Activated CD4-positive, alpha-beta T cell treated with anti-CD3 and anti-CD28 coated beads, Interleukin-2, amount 50 U/mL, for 1 hour (primary cell): ENCODE data around the gene SLC10A6.
"Not testable (repeated sequence)": the region's sequence is repeated elsewhere in the genome, so short reads cannot be mapped to it uniquely, and the experiment has no call there.

ENCODE experiments used
- DNase-seq: peaks from one replicate; pipeline ENCODE4 v3.0.0-alpha.2; 2020

Gene SLC10A6, protein sequence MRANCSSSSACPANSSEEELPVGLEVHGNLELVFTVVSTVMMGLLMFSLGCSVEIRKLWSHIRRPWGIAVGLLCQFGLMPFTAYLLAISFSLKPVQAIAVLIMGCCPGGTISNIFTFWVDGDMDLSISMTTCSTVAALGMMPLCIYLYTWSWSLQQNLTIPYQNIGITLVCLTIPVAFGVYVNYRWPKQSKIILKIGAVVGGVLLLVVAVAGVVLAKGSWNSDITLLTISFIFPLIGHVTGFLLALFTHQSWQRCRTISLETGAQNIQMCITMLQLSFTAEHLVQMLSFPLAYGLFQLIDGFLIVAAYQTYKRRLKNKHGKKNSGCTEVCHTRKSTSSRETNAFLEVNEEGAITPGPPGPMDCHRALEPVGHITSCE

DNA sequence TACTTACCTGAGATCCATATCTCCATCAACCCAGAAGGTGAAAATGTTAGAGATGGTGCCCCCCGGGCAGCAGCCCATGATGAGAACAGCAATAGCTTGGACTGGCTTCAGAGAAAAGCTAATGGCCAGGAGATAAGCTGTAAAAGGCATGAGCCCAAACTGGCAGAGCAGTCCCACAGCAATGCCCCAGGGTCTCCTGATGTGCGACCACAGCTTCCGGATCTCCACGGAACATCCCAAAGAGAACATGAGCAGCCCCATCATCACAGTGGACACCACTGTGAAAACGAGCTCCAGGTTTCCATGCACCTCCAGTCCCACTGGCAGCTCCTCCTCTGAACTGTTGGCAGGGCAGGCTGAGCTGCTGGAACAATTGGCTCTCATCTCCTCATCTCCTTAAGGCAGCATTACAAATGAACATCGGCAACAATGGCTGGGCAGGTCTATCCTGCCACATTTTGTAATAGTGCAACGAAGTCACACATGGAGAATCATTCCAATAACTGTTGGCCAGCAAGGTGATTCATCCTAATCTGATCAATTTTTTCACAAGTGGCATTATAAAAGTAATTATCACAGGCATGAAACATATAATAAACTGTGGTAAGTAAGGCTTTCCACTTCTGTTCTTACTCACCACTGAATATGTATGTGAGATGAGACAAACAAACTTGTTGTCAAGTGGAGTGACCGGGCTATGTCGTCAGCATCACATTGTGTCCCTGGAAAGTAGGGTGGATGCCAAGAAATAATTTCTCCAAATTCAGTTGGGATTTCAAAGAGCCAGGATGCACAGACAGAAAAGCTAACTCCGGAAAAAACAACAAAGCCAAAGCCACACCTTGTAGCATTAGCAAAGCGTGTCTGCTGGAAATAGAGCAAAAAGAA lies at the start of gene SLC10A6:
SLC10A6 (minus strand) TSS at position 653 of the 888 bp plus-strand sequence; CDS start at position 384, 269 bp downstream.
- DNase-seq: no peak

DNA sequence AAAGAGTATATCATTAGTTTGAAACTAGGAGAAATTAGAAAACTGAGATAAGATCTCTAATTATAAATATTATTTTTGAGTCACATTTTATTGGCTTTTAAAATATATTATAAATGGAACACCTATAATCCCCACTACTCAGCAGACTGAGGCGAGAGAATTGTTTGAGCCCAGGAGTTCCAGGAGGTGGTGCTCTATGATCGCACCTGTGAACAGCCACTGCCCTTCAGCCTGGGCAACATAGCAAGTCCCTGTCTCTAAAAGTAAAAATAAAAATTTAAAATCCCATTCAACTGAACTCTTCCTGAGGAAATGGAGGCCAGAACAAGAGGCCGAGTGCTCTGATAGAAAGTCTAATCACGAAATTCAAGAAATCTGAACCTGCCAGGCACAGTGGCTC lies 49.4 kb upstream of the SLC10A6 start:
- DNase-seq: no peak

DNA sequence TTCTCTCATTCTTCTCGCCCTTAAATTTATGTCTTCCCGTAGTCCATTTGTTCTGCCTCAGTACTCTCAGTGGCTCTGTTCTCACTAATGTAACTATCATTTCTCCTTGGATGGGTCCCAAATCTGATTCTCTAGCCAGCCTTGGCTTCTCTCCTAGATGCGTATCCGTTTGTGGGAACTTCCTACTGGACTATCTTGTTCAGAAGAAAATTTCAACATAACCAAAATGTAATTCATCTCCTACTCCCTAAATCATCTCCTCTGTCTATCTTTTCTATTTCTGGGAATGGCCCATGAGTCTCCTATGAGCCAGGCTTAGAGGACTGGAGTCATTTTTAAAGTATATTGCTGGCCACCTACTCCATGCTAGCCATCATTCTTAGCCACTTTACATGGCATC lies 47.4 kb upstream of the SLC10A6 start:
- no peak for DNase-seq

DNA sequence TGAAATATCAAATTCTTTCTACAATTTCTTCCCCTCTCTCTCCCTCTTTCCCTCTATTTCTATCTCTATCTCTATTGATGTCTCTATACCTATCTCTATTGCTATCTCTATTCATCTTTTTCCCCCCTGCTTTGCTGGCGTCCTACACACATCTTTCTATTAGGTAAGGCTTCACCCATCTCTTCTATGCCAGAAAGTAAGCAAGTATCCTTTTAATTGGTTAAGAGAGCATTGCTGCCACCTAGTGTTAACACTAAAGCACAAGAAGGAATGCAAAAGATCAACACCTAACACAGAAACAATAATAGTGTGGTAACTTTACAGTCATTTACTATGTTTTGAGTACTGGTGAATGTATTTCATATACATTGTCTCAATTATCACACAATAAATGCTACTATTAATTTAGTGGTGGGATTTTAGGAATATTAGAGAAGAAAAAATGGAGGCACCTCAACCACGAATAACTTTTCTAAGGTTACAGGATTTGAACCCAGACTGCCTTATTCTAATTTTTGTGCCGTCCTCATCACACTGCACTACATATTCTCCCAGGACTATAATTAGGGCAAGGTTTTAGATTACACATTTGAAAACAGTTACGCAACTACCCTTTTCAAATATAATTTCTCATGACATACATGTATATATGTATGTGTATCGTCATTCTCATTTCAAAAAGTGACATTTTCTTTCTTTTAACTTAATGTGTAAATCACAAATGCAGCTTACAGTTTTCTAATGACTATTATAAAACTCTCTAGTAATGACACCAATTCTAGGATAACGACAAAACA lies 46.7 kb upstream of the SLC10A6 start:
- DNase-seq: no peak

DNA sequence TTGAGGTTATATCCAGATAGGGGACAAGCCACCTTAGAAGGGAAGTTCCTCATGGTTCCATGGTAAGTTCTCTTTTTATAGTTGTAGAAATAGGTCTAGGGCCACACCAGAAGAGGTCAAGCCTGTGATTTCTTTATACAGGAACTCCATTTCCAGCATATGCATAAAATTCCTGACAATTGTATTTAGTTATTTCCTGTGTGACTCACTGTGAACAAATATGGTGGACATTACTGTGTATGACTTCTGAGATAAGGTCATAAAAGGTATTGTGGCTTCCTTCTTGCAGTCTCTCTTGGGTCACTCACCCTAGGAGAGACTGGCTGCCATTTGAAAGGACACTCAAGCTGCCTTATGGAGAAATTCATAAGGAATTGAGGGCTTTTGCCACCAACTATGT lies 45.3 kb upstream of the SLC10A6 start:
- DNase-seq: no peak

DNA sequence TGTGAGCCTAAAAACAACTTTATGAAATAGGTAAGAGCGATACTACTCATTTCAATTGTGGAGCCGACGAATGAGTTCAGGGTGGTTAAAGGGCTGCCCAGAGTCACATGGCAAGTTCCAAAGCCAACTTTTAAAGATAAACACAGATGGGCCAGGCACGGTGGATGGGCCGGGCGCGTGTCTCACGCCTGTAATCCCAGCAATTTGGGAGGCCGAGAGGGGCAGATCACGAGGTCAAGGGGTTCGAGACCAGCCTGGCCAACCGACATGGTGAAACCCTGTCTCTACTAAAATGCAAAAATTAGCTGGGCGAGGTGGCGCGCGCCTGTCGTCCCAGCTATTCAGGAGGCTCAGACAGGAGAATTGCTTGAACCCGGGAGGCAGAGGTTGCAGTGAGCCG lies 44.0 kb upstream of the SLC10A6 start:
- no peak for DNase-seq

DNA sequence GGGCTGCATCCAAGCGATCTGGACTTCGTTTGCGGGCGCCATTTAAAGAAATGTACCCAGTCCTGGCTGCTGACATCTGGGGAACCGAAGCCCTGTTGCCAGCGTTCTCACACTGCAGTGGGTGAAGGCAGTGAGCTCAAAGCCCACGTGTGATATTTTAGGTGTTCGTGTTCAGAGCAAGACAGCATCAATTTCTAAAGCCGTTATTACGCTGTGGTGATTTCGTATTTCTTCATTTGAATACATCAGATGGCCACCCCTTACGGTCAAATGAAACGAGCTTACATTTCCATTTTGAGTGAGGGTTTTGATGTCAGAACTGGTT lies 43.4 kb upstream of the SLC10A6 start:
- no peak for DNase-seq

DNA sequence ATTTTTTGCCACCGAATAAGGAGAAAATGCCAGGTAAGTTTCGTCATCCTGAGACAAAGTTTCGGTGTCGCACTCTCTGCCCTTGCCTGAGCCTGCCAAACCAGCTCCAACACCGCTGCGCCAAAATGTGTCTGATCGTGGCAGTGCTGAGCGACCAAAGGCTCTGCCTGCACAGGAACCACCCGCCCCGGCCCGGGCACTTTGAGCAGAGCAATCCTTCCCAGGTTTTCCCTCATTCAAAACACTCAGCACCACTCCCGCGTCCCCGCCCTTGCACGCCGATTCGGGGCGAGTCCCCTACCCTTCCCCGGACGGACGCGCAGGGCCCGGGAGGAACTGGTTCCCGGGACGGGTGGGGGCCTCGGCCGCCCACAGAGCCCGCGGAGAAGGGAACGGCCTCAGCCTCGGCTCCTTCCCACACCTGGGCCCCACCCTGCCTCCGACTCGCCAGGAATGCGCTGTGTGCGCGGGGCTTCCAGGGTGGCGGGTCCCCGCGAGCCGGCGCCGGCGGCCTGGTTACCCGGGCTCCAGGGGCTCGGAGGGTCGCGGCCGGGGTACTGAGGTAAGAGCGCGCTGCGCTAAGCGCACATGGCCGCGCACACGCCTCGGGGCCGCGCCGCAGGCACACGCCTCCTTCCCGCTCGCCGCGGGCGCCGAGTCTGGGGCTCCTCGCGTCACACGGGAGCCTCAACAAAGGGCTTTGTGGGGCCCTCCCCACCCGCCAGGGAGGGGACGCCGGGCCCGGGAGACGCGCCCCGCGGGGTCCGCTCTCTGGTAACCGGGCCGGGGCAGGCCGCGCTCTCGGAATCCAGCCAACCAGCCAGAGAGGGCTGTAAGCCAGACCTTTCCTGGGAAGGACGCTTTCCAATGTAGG lies 42.8 kb upstream of the SLC10A6 start, which contains the start of gene C4orf36:
C4orf36 (minus strand) TSS at position 661 of the 874 bp plus-strand sequence. CDS start 902 bp downstream, outside the sequence.
- peak; percentile 9 for DNase-seq

DNA sequence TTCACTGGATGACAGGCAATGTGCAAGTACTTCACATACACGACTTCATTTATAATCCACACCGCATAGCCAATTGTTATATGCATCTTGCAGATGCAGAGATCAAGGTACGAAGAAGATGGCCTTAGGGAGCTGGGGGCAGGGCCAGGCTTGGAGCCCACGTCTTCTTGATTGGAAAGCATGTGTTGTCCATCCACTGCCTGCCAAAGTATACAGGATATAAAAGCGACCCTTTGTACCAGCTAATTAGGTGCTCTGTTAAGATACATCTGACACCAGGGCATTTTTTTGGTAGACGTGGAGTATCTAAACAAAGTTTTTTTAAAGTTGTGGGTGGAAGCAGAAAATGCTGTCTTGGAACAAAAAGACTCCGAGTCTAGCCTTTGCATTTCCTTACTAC lies 41.6 kb upstream of the SLC10A6 start:
- no peak for DNase-seq

DNA sequence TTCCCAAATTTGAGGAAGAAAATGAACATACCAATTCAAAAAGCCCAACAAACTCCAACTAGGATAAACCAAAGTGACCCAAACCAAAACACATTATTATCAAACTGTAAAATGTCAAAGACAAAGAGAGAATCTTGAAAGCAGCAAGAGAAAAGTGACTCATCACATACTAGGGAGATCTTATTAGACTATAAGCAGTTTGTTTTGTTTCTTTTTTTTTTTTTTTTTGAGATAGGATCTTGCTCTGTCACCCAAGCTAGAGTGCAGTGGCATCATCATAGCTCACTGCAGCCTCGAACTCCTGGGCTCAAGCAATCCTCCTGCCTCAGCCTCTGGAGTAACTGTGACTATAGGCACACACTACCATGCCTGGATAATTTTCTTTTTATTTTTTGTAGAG lies 30.5 kb upstream of the SLC10A6 start:
- DNase-seq: no peak

DNA sequence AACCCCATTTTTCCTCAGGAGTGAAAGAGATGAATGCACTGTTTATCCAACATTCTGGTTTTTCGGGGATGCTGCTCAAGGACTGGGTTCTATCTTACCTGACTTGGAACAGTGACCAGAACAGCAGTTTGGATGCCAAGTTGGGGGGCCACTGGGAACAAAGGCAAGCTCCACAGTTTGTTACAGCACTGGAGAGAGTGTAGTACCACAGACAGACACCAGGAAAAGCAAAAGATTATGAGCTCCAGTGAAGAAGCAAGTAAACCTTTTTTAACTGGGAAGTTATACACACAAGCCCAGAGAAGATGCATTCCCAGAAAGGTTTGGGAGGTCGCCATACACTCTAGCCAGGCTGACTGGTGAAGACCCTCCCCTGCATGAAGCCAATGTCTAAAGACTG lies 29.5 kb upstream of the SLC10A6 start:
- no peak for DNase-seq

DNA sequence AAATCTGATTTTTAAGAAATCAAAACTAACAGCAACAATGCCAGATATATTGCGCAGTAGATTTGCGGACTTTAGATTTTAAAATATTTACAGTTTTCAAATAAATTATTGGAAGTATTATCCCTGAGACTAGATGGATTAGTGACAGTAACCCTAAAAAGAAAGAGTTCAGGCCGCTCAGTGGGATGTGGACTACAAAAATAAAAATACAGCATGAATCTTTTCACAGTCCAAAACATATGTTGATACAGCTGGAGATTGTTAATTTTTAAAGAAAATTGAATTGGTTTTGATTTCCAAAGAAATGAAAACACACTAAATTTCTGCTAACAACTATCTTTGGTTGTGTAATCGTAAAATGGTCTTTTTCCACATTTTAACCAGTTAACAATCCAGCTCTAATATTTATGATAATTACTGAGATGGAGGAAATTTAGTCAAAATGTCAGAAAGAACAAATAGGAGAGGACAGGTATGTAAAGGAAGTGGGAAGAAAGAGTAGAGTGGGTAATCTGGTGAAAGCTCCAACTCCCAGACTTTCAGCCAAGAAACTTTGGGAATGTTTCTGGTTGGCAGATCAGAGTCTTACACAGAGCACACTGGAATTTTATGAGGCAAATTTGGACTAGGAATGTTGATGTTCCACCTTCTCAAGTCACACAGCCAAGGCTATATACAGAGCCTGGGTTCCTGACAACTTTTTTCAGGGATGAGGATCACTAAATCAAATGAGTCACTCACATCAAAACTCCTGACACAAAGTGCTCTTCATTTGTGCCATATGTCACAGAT lies 27.9 kb upstream of the SLC10A6 start:
- DNase-seq: no peak

DNA sequence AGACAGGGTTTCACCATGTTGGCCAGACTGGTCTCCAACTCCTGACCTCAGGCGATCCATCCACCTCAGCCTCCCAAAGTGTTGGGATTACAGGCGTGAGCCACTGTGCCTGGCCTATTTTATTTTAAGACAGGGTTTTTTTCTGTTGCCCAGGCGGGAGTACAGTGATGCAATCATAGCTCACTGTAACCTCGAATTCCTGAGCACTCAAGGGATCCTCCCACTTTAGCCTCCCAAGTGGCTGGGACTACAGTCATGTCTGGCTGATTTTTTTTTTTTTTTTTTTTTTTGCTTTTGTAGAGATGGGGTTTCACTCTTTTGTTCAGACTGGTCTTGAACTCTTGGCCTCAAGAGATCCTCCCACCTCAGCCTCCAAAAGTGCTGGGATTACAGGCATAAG lies 26.3 kb upstream of the SLC10A6 start:
- not testable (repeated sequence) for DNase-seq

DNA sequence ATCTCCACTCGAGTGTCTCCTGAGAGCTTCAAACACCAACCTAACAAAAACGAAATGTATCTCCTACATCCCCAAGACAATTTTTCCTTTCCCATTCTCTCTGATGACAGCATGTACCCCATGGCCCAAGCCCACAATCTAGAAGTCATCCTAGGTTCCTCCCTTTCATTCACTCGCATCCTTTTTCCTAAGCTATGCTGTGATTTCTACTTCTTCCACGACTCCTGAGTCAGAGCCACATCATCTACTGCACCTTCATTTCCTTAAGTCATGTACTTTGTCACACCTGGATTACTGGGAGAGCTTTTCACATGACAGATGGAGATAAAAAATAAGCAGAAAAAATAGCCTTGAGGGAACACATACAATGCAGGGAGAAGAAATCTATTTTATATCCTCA lies 23.0 kb upstream of the SLC10A6 start:
- no peak for DNase-seq

DNA sequence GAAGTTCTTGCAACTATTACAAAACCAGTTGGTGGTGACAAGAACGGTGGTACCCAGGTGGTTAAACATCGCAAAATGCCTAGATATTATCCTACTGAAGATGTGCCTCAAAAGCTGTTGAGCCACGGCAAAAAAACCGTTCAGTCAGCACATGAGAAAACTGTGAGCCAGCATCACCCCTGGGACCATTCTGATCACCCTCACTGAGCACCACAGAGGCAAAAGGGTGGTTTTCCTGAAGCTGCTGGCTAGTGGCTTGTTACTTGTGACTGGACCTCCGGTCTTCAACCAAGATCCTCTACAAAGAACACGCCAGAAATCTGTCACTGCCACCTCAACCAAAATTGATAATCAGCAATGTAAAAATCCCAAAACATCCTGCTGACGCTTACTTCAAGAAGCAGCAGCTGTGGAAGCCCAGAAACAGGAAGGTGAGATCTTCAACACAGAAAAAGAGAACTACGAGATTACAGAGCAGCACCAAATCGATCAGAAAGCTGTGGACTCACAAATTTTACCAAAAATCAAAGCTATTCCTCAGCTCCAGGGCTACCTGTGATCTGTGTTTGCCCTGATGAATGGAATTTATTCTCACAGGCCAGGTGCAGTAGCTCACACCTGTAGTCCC lies 21.4 kb upstream of the SLC10A6 start:
- DNase-seq: no peak

DNA sequence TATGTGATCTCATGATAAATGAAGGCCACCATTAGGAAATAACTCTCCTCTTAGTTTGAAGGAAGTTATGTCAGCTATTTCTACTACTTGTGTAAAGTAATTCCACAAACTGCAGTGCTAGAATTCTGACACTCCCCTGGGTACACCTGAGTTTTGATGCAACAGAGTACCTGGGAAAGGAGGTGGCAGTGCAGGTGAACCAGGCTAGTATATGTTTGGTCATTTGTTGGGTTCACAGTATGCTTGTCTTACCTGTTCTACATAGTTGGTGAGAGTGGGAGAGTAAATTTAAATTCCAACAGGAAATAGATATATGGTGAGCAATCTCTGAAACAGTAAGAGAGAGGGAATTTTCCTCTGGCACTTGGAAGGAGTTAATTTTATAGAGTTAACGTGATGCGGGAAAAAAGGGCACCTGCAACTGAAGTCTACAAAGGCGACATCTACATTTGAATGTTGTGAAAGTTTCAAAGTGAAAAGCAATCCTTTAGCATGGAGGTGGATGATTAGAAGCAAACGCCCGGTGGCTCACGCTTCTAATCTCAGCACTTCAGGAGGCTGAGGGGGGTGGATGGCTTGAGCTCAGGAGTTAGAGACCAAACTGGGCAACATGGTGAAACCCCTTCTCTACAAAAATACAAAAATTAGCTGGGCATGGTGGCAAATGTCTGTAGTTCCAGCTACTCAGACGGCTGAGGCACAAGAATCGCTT lies 8.3 kb upstream of the SLC10A6 start:
- no peak for DNase-seq

DNA sequence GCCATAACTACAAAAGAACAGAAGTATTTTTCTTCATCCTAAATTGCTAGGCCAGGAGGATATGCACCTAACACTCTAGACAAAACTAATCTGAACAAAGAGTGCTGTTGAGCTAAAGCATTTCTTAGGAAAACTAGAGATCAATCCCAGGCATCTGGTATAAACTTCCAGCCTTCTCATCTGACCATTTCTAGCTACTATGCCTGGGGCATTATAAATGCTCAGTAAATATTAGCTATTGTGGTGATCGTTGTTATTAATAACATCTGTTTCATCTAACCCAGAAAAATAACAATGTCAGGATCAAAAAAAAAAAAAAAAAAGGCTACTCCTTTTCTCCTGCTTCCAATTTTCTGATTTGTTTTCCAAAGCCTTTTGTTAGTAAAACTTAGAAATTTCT lies 7.7 kb upstream of the SLC10A6 start:
- DNase-seq: no peak

DNA sequence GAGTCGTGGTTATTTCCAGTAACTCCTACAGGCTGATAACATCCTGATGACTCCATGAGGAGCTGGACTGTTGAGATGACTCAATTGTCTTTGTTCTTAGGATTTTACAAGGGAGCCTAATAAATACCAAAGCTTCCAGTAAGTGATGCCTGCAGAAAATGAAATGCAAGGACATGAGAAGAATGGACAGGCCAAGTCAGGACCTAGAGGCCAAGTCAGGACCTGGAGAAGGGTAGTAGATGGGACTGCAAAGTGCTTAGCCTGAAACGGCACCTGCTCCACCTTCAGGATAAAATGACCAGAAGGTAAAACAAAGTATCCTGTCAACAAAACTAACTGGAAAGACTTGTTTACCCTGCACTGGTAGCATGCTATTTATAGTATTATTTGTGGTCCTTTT lies 6.4 kb upstream of the SLC10A6 start:
- no peak for DNase-seq

DNA sequence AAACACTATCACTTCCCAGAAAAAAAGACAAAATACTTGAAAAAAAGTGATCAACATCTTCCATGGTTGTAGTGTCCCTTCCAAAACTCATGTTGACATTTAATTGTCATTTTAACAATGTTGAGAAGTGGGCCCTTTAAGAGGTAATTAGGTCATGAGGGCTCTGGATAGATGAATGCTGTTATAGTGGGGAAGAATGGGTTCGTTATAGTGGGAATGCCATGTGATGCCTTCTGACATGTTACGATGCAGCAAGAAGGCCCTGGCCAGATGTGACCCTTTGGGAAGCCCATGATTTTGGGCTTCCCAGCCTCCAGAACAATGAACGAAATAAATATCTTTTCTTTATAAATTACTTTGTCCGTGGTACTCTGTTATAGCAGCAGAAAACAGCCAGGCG lies 4.0 kb upstream of the SLC10A6 start:
- no peak for DNase-seq

DNA sequence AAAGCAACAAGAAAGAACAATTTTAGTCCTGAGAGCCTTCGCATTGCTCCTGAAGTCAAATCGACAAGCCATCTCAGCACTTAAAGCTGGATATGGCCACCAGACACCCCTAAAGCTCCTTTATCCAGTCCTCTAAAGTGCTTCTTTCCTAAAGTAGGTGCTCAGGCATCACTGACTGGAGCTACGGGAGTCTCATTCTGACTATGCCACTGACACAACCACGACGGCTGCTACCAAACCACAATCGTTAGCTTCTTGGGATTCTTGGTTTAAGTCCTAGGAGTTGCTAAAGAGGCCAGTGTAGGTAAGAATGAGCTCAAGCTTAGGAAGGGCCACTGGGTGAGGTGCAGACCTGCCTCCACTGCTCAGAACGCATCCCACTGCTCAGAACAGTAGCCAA lies 1.0 kb downstream of the SLC10A6 start:
- DNase-seq: no peak
